ENCODE measurements around the gene KRT9.
"Not testable (repeated sequence)": the region's sequence is repeated elsewhere in the genome, so short reads cannot be mapped to it uniquely, and the experiment has no call there.

KRT9 gene

DNA sequence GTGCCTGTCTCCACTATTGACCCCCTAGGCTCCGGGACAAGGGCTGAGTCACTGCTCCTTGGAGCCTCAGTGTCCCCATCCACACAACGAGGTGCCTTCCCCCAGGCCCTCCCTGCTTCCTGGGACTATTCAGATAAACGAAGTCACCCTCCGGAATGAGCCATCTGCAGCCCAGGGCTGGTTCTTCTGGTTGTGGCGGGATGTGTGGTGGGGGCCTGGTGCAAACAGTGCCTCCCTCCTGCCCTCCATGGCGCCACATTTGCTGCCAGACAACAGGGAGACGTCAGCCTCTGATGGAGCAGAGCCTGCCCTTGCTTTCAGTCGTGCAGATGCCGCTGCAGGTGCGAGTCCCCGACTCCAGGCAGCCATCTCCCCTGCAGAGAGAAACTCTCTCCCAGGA is 45.8 kb upstream of the KRT9 start:
- TF ChIP-seq, protein P1, sequence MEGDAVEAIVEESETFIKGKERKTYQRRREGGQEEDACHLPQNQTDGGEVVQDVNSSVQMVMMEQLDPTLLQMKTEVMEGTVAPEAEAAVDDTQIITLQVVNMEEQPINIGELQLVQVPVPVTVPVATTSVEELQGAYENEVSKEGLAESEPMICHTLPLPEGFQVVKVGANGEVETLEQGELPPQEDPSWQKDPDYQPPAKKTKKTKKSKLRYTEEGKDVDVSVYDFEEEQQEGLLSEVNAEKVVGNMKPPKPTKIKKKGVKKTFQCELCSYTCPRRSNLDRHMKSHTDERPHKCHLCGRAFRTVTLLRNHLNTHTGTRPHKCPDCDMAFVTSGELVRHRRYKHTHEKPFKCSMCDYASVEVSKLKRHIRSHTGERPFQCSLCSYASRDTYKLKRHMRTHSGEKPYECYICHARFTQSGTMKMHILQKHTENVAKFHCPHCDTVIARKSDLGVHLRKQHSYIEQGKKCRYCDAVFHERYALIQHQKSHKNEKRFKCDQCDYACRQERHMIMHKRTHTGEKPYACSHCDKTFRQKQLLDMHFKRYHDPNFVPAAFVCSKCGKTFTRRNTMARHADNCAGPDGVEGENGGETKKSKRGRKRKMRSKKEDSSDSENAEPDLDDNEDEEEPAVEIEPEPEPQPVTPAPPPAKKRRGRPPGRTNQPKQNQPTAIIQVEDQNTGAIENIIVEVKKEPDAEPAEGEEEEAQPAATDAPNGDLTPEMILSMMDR (IDR thresholded peaks at IDR 0.05; ENCODE audit: borderline replicate concordance, insufficient read depth, low read depth, low read length) = no peak
- H3K4me3 ChIP-seq (ENCODE audit: low read depth, low read length) = no peak overlapping the region

DNA sequence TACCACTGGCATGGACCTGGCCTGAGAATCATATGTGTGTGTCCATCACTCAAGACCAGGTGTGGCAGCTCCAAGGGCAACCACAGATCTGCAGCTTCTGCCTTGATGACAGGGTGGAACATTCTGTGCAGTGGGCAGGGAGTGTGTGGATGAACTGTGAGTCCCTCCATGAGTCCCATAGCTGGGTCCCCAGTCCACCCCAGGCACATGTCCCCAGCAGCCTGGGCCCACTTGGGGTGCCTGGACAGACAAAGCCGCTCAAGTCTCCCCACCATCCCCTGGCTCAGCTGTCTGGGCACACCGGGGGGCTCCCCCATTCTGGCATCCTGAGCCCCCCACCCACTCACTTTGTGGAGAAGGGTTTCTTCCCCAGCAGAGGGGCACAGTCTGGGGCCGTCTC is 45.3 kb upstream of the KRT9 start:
- TF ChIP-seq, protein P1 (IDR thresholded peaks at IDR 0.05; ENCODE audit: borderline replicate concordance, insufficient read depth, low read depth, low read length) = no peak
- no peak overlapping the region for H3K4me3 ChIP-seq (ENCODE audit: low read depth, low read length)

DNA sequence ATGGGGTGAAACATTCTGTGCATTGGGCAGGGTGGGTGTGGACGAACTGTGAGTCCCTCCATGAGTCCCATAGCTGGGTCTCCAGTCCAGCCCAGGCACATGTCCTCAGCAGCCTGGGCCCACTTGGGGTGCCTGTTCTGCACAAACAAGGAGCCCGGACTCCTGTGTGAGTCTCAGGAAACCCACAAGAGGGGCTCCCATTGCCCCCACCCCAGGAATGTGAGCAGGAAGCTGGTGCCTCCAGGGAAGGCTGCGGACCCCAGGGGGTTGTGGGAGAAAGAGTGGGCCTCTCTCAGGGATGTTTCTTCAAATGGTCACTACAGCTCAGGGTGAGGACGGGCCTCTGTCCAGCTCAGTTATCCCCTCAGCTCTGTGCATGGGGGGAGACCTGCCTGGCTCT is 44.6 kb upstream of the KRT9 start:
- H3K4me3 ChIP-seq (ENCODE audit: low read depth, low read length) = not testable (repeated sequence)

GRCh38 chr17:41615454-41615853 is 43.6 kb upstream of the KRT9 start:
- TF ChIP-seq, protein P1 (IDR thresholded peaks at IDR 0.05; ENCODE audit: borderline replicate concordance, insufficient read depth, low read depth, low read length) = no peak

DNA sequence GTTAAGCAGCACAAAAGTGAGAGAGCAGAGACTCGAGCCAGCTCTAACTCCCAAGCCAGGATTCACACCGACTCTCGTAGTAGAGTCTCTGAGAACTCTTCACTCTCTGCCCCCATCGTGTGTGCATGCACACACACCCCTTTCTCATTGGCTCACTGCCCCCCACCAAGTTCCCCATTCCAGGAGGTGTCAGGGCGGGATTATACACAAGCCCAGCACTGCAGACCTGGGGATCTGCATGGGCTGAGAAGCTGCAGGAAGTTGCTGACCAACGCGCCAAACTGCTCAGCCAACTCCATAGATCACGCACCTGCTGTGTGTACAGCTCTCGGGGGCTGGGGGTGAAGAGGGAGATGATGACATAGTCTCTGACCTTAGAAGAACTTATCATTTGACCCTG is 42.9 kb upstream of the KRT9 start:
- not testable (repeated sequence) for H3K4me3 ChIP-seq (ENCODE audit: low read depth, low read length)

More at GRCh38 chr17:41615454-41615853, 43.6 kb upstream of the KRT9 start:
- H3K4me3 ChIP-seq (ENCODE audit: low read depth, low read length) = no peak overlapping the region

GRCh38 chr17:41614098-41614497 is 42.2 kb upstream of the KRT9 start:
- TF ChIP-seq, protein P1 (IDR thresholded peaks at IDR 0.05; ENCODE audit: borderline replicate concordance, insufficient read depth, low read depth, low read length) = no peak

DNA sequence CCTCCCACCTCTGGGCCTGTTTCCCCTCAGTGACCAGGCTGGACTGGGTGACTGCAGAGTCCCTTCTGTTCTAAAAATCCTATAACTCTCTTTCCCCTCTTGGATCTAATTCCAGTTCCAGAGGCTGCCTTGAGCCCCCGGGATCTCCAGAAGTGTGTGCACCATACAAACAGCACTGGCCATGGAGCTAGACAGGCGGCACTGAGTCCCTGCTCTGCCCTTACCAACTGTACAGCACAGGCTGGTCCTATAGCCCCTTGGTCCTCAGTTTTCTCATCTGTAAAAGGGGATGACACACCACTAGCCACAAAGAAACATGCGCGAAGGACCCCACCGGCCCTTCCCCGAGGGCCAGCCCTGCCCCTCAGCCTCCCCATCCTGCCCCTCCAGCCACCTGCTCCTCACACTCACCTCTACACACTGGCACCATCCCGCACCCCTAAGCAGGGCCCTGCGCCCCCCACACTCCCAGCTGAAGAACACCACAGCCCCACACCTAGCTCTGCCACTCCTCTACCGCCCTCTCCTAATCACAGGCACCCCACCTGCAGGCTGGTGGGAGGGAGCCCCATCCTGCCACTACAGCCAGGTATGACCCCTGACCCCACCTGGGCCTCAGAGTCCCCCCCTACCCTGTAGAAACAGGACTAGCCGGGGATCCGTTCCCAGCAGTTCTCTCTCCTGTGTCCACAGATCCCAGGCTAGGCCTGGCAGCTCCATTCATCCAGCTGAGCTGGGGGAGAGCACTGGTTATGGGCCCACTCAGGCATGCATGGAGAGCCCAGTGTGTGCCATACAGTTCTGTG is 41.6 kb upstream of the KRT9 start:
- H3K4me3 ChIP-seq (ENCODE audit: low read depth, low read length) = no peak overlapping the region
- TF ChIP-seq, protein P1 (IDR thresholded peaks at IDR 0.05; ENCODE audit: borderline replicate concordance, insufficient read depth, low read depth, low read length) = no peak

More at GRCh38 chr17:41614098-41614497, 42.2 kb upstream of the KRT9 start:
- no peak overlapping the region for H3K4me3 ChIP-seq (ENCODE audit: low read depth, low read length)

DNA sequence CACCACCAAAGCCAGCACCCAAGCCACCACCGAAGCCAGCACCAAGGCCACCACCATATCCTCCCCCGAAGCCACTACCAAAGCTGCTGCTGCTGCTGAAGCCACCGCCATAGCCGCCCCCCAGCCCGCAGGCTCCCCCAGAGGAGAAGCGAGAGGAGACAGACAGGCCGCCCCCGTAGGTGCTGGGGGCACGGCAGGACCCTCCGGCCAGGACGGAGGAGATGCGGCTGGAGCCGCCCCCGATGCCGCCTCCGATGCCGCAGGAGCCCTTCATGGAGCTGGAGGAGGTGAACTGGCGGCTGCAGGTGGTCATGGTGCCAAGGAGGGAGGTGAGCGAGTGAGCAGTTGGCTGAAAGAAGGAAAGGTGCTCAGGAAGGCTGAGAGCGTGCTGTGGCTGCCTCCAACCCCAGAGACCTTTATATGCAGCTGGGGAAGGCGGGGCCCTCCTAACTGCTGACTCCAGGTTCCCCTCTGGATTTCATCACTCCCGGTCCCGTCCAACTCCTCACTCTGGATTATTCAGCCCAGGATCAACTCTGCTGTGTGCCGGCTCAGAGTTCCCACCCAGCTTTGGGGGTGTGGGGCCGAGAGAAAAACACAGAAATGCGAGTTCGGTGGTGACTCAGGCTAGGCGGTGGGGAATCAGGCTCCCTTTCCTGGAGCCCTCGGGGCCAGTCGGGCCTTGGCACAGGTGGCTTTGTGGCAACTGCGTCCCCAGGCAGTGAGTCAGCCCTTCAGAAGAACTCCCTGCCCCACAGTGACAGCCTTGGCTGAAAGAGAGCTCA is 40.7 kb upstream of the KRT9 start, which contains the start of gene KRT16:
Gene KRT16 (minus strand): TSS at position 392 of the 785 bp plus-strand sequence. CDS start 79 bp downstream, at position 313.
- not testable (repeated sequence) for H3K4me3 ChIP-seq (ENCODE audit: low read depth, low read length)

All from GM12875 (cell line).